H1 (cell line): ENCODE data around the gene DAB2IP.

Experiments used
- CEBPB ChIP-seq: IDR thresholded peaks from 2 replicates; pipeline ENCODE4 v1.6.1; 2012; ENCODE audit warnings: low read depth, low read length
- EP300 ChIP-seq, 2 experiments: IDR thresholded peaks; 1 replicate in 1 of 2; 2 replicates in 1 of 2; pipeline ENCODE4 v1.6.1; 2011 to 2012; ENCODE audit warnings: low read depth in 2 of 2, low read length in 2 of 2, mild to moderate bottlenecking in 2 of 2, borderline replicate concordance in 1 of 2, inconsistent platforms in 1 of 2, moderate library complexity in 1 of 2
- EZH2 ChIP-seq: fragments of 200-600 bp; sonication (generic); IDR thresholded peaks from 2 replicates; pipeline ENCODE4 v1.7.1; 2012; ENCODE audit warnings: low read depth, mild to moderate bottlenecking, moderate library complexity, low read length, inconsistent platforms; ENCODE audit not compliant: severe bottlenecking
- TAF1 ChIP-seq: IDR thresholded peaks from 2 replicates; pipeline ENCODE4 v1.6.1; 2011; ENCODE audit warnings: mild to moderate bottlenecking, low read depth, low read length
- TF ChIP-seq, protein P1 (sequence below): IDR thresholded peaks from 2 replicates; pipeline ENCODE4 v1.6.1; 2011; ENCODE audit warnings: low read length, improper control_type of control experiment

DNA sequence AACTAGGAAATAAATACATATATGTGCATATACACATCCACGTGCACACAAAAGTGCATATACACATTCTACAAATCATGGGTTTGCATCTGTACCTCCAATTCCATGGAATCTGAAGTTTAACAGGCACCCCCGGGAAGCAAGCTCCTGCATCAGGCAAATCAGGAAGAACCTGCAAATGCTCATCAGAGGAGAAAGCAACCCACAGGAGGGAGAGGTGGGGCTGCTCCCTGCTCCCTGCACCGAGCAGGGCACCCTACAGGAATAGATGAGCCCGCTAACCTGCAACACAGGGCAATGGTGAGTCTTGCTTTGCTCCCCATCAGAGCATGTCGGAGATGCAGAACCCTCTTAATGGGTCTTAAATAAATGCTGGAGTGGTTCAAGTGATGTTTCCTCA lies 151.3 kb downstream of the DAB2IP start:
- no peak for TF ChIP-seq TAF1
- TF ChIP-seq, protein P1, sequence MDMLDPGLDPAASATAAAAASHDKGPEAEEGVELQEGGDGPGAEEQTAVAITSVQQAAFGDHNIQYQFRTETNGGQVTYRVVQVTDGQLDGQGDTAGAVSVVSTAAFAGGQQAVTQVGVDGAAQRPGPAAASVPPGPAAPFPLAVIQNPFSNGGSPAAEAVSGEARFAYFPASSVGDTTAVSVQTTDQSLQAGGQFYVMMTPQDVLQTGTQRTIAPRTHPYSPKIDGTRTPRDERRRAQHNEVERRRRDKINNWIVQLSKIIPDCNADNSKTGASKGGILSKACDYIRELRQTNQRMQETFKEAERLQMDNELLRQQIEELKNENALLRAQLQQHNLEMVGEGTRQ, result no peak
- TF ChIP-seq EP300 (IDR thresholded peaks at IDR 0.05; ENCODE audit: borderline replicate concordance in 1 of 2, low read depth in 2 of 2, low read length in 2 of 2), result no peak
- TF ChIP-seq EZH2, result no peak
- no peak for TF ChIP-seq CEBPB
